Upper lobe of left lung (tissue), 4 donors: ENCODE measurements around the gene ADAMTS17.

Experiments
- EP300 ChIP-seq, 4 donors: sonication (generic); formaldehyde crosslinking; IDR thresholded peaks; one replicate each; pipeline ENCODE4 v1.5.1; 2017; ENCODE audit warnings: antibody characterized with exemption in 4 of 4, control low read depth in 2 of 4
- POLR2A ChIP-seq, 4 donors: fragments of 450-650 bp; IDR thresholded peaks; one replicate each; pipeline ENCODE4 v1.5.1; 2016 to 2017; ENCODE audit warnings: antibody characterized with exemption in 4 of 4, mild to moderate bottlenecking in 2 of 4
- TF ChIP-seq, protein P1 (sequence below), 6 experiments: fragments of 450-650 bp in 4 of 6; fragments of 200-600 bp in 2 of 6; sonication (generic) in 2 of 6; IDR thresholded peaks; one replicate each; pipeline ENCODE4 v1.5.1; 2016 to 2019; ENCODE audit warnings: antibody characterized with exemption in 6 of 6

DNA sequence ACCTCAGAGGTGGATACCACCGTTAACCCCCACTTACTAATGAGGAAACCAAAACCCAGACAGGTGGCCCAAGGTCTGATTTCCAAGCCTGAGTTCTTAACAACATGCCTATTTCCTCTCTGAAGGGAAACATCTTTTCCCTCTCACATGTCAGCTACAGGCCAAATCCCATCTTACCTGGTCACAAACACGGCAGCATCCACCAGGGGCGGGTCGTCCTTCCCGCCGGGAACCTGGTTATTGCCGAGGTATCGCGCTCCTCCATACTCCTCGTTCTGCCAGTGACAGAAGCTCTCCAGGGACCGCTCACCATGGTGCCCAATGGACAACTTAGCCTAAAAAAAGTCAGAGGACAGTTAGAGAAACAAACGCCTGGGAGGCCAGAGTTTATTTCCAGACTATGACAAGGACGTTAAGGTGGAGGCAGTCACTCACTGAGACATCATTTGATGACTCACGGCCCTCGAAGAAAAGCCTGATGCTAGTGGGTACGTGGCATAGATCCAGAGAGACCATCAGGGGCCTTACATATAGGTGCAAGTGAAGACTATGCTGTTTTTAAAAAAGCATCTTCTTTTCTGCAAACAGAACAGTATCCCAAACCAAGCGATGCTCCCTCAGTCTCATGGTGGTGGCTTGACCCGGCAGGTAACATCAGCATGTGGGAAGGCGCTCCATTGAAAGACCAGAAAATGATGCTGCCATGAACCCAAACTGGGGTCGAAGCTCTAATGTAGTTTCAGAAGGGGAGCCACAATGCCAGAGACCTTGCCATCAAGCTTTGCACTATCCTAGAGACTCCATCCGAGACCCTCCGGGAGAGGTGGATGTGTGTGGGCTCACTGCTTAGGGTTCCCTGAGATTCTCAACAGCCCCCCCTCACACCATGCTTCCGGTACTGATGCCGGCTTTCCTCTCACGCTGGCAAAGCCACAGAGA, 80.2 kb downstream of the ADAMTS17 start:
- TF ChIP-seq, protein P1, sequence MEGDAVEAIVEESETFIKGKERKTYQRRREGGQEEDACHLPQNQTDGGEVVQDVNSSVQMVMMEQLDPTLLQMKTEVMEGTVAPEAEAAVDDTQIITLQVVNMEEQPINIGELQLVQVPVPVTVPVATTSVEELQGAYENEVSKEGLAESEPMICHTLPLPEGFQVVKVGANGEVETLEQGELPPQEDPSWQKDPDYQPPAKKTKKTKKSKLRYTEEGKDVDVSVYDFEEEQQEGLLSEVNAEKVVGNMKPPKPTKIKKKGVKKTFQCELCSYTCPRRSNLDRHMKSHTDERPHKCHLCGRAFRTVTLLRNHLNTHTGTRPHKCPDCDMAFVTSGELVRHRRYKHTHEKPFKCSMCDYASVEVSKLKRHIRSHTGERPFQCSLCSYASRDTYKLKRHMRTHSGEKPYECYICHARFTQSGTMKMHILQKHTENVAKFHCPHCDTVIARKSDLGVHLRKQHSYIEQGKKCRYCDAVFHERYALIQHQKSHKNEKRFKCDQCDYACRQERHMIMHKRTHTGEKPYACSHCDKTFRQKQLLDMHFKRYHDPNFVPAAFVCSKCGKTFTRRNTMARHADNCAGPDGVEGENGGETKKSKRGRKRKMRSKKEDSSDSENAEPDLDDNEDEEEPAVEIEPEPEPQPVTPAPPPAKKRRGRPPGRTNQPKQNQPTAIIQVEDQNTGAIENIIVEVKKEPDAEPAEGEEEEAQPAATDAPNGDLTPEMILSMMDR (IDR thresholded peaks at IDR 0.05), result no peak
- TF ChIP-seq EP300 (IDR thresholded peaks at IDR 0.05) (no peak), POLR2A (IDR thresholded peaks at IDR 0.05) (no peak)
